Spinal cord (tissue), 10 donors: ENCODE data around the gene MAPK6. TPM values are rescaled to one million over a fixed set of nuclear protein-coding genes. Genes with fewer than 3 reads are reported as not detected.
"Not testable (repeated sequence)": the region's sequence is repeated elsewhere in the genome, so short reads cannot be mapped to it uniquely, and the experiment has no call there.

ENCODE experiments used
- DNase-seq, 6 donors: peaks; one replicate each; pipeline versions ENCODE4 v3.0.0 to v3.0.0-alpha.2; 2013 to 2015; ENCODE audit warnings: low spot score in 6 of 6, low read depth in 4 of 6
- H3K27ac ChIP-seq: one replicate; pipeline ENCODE4 v1.5.1; 2013; ENCODE audit warnings: low read depth, low read length, control low read depth
- H3K27me3 ChIP-seq: one replicate; pipeline ENCODE4 v1.6.1; 2013; ENCODE audit warnings: low read length; ENCODE audit not compliant: control insufficient read depth, insufficient read depth
- H3K36me3 ChIP-seq: one replicate; pipeline ENCODE4 v1.6.1; 2013; ENCODE audit warnings: low read length; ENCODE audit not compliant: control insufficient read depth, insufficient read depth
- H3K4me1 ChIP-seq: one replicate; pipeline ENCODE4 v1.6.1; 2013; ENCODE audit warnings: low read length; ENCODE audit not compliant: control insufficient read depth, insufficient read depth
- H3K4me3 ChIP-seq: one replicate; pipeline ENCODE4 v1.5.1; 2013; ENCODE audit warnings: low read depth, low read length, control low read depth
- H3K9me3 ChIP-seq: one replicate; pipeline ENCODE4 v1.6.1; 2013; ENCODE audit warnings: low read length; ENCODE audit not compliant: control insufficient read depth, insufficient read depth
- WGBS: methylation state at CpG from one replicate; pipeline ENCODE4 v1.1.5; 2013; ENCODE audit warnings: missing lambda C conversion rate; ENCODE audit not compliant: insufficient coverage; 5-methylcytosine and 5-hydroxymethylcytosine counted together
- polyA plus RNA-seq, 2 donors: library from polyadenylated mRNA; unstranded; fragments of 120-200 nt; gene quantifications; one replicate each; pipeline ENCODE4 v1.2.1, GENCODE V29; 2013; ENCODE audit not compliant: insufficient read length in 2 of 2
- total RNA-seq, 2 donors: library from RNA; depleted of rRNA in 1 of 2; stranded (reverse); fragments of 120-200 nt in 1 of 2; fragments of >200 nt in 1 of 2; gene quantifications; one replicate each; pipeline versions ENCODE4 v1.2.3 to v1.2.4, GENCODE V29; 2013 to 2014
- donor health status: healthy.

The MAPK6 gene
- total and polyA plus RNA-seq, 4 donors = 36.5 to 85.9 (median 64.3) TPM

DNA sequence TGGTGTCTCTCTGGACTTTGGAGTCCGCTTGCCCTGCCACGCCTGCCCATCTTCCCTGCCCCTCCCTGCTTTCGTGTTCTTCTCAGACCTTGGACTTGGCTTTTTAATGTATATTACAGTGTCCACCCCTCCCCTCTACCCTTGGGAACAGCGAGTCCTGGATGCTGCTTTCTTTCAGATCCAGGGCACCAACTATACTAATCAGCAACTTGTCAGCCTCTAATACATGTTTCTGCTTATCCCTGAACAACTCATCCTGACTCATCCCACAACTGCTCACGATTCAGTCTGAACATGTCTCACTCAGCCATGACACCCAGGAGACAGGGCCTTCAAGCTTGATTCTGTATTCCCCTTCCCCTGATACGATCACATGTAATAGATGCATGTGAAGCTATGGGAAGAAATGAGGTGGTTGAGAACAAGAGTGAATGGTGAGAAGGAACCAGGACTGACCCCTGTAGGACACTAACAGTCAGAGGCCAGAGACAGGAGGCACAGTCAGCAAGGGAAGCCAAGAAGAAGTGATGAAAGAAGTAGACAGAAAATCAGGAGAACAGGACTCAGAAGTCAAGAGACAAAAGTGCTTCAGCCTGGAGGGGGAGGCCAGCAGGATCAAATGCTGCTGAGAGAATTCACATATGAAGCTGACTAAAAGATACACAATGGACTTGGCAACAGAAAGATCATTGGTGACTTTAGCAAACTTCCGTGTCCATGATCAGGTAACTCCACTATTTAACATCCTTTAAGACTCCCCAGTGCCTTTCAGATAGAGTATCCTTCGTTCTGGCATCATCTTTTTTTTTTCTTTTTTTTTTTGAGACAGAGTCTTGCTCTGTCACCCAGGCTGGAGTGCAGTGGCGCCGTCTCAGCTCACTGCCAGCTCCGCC, 58.1 kb downstream of the MAPK6 start:
- H3K4me3 ChIP-seq = no peak overlapping the region
- H3K9me3 ChIP-seq = no peaks in the 10 kb centered on the region
- WGBS = 90% methylated on average over 8 of the region's 11 CpGs
- no peaks in the 10 kb centered on the region for H3K27me3 ChIP-seq
- DNase-seq = no peak
- no peak overlapping the region for H3K27ac ChIP-seq
- peaks cover 3% of the 10 kb centered on the region for H3K4me1 ChIP-seq
- H3K36me3 ChIP-seq = no peaks in the 10 kb centered on the region

DNA sequence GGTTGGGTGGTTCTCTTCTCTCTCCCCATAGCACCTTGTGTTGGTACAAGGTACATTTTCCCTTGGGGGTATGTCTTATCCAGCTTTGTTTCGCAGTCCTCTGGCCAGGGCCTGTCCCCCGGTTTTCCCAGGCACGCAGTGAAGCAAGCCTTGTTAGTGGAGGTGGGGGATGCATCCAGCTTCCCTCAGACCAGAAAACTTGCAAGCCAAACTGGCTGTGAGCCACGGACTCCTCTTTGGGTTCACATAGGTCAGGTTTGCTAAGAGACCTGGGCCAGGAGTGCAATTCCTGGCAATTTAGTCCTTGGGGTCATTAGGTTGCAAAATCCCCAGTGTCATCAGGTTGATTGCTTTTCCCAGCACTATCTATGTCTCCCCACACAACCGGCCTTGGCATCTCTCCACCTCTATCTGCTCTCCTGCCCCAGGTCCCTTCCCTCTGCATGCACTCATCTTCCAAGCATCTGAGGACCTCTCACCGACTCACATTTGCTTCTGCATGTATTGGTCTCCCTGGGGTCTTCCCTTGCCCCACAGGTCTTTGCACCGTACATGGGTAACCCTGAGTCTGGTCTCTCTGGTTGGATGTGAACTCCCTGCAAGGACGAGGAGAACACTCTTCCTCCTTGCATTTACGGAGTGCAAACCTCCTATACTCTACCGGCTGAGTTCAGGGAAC, 59.3 kb downstream of the MAPK6 start:
- H3K36me3 ChIP-seq = no peaks in the 10 kb centered on the region
- 91% methylated on average over 10 of the region's 10 CpGs for WGBS
- H3K9me3 ChIP-seq = no peaks in the 10 kb centered on the region
- no peak for DNase-seq
- H3K27ac ChIP-seq = no peak overlapping the region
- H3K27me3 ChIP-seq = no peaks in the 10 kb centered on the region
- H3K4me1 ChIP-seq = peaks cover 6% of the 10 kb centered on the region
- no peak overlapping the region for H3K4me3 ChIP-seq

DNA sequence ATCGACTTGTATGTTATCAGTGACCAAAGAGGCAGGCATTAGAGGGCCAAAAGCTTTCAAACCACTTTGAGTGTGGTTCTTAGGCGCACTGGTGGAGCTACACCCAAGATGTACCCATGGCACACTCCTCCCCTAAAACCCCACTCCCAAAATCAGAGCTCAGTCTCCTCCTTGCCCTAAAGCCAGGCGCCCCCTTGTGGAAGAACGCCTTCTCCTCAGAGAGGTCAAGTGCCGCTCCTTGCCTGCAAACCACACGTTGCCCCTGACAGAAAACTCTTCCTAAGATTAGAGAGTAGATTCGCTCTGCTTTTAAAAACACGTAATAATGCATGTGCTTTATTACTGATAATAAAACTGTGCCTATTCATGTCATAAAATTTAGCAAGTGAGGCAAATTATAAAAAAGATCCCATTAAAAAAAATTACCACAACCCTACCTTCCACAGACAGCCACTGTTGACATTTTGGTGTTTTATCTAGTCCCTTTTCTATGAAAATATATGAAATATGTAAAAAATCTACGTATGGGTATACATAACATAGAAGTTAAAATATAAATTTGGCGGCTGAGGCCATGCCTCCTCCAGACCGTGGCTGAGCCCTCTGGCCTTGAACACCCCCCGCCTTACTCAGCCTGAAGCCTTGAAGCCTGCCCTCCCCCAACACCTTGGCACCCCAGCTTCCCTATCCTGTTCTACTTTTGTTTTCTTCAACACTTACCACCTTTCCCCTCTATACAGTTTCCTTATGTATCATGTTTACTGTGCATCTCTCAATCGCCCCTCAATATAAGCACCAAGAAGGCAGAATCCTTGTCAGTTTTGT, 60.1 kb downstream of the MAPK6 start:
- no peak overlapping the region for H3K4me3 ChIP-seq
- peaks cover 6% of the 10 kb centered on the region for H3K4me1 ChIP-seq
- H3K27me3 ChIP-seq = no peaks in the 10 kb centered on the region
- no peaks in the 10 kb centered on the region for H3K9me3 ChIP-seq
- WGBS = 61% methylated on average over 7 of the region's 13 CpGs
- H3K27ac ChIP-seq = no peak overlapping the region
- no peaks in the 10 kb centered on the region for H3K36me3 ChIP-seq
- DNase-seq = peak in 4 of 6 donors; percentile 36 to 75 (median 52)

DNA sequence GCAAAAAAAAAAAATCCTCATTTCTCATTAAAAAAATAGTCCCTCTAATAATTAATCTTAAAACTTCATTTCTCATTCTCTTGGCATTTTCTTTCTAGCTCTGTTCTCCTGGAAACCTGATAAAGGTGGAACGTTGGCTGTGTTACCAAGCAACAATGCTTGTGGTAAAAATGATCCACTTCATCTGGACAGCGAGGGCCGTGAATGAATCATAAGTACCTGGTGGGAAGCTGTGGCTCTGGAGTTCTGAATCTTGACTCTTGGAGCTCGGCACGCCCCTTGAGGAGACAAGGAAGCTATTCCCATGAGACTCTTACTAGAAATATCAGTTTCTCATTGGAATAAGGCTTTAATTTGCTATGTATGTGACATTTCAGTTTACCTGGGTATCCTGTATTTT, 61.0 kb downstream of the MAPK6 start:
- Histone ChIP-seq H3K27me3 (no peaks in the 10 kb centered on the region), H3K4me1 (peaks cover 6% of the 10 kb centered on the region), H3K36me3 (no peaks in the 10 kb centered on the region), H3K27ac (no peak overlapping the region), H3K4me3 (no peak overlapping the region), H3K9me3 (no peaks in the 10 kb centered on the region)
- WGBS = 67% methylated on average over 3 of the region's 5 CpGs
- peak in 1 of 6 donors; percentile 32 for DNase-seq

DNA sequence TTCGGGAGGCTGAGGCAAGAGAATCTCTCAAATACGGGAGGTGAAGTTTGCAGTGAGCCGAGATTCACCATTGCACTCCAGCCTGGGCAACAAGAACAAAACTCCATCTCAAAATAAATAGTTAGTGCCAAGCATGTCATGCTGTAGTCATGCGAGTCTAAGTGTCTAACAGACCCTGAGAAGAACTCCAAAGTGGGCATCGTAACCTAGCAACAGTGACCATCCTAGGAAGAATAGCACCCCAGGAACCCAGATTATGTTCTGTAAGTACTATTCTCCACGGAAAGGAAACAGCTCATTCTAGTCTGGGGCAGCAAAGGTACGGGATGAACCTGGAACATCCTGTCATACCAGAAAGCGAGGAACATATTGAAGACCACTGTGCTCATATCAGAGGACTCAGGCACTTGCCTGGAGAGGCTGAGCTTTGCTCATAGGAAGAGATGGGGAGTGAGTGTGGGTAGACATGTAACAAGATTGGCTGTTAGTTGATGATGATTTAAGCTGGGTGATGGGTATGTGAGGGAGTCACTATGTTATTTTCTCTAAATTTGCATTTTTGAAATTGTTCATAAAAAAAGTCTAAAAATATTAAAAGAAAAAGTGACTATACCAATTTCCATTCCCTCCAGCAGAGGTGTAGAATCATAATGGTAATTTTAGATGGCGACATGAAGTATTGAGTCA, 61.8 kb downstream of the MAPK6 start:
- no peaks in the 10 kb centered on the region for H3K27me3 ChIP-seq
- 49% methylated on average over 5 of the region's 9 CpGs for WGBS
- peaks cover 6% of the 10 kb centered on the region for H3K4me1 ChIP-seq
- DNase-seq = peak in 2 of 6 donors; percentile 14 to 65
- no peak overlapping the region for H3K27ac ChIP-seq
- no peaks in the 10 kb centered on the region for H3K36me3 ChIP-seq
- H3K4me3 ChIP-seq = no peak overlapping the region
- H3K9me3 ChIP-seq = no peaks in the 10 kb centered on the region

DNA sequence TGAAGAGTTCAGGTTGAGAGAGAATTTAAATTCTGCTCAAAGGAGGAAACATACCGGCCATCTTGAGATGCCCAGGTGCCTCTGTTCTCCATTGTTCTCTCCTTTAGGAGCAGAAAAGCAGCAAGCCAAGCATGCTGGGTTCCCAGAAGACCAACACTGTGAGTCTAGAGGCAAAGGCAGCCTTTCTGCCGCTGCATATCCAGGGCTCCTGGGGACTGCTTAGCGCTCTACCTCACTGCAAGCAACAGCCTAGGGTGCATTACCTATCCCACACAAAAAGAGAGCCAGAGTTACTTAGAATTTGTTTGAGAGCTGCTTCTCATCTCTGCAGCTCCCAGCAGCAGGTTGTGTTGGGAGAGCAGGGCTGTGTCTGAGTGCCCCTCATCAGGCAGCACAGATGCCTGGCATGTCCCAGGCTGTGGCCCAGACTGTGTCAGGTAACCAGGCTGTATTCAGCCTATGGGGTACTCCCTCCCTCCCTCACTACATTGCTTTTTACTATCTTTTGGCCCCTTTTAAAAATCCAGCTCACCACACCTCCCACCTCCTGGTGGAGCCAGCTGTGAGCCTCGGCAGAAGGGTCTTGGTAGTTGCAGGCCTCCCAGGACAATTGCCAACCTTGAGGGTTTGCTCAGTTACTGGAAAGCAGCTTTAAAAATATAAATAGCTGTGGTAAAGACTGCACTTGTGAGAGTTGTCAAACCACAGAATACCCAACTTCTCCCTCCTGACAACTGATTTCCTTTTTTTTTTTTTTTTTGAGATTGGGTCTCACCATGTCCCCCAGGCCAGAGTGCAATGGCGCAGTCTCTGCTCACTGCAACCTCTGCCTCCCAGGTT, 63.4 kb downstream of the MAPK6 start:
- no peak overlapping the region for H3K4me3 ChIP-seq
- 75% methylated on average over 2 of the region's 5 CpGs for WGBS
- no peak overlapping the region for H3K27ac ChIP-seq
- H3K36me3 ChIP-seq = no peaks in the 10 kb centered on the region
- H3K4me1 ChIP-seq = peaks cover 6% of the 10 kb centered on the region
- no peak for DNase-seq
- no peaks in the 10 kb centered on the region for H3K27me3 ChIP-seq
- no peaks in the 10 kb centered on the region for H3K9me3 ChIP-seq

DNA sequence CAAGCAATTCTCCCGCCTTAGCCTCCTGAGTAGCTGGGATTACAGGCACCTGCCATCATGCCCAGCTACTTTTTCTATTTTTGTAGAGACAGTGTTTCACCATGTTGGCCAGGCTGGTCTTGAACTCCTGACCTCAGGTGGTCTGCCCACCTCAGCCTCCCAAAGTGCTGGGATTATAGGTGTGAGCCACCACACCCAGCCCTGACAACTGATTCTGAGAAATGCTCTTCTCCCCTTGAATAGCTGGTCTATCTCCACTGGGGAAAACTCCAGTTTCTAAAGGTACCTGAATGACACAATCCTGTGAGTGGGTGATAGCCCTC, 64.0 kb downstream of the MAPK6 start:
- not testable (repeated sequence) for H3K27ac ChIP-seq, H3K9me3 ChIP-seq, H3K36me3 ChIP-seq, H3K4me3 ChIP-seq, H3K27me3 ChIP-seq, H3K4me1 ChIP-seq, DNase-seq
- WGBS = 100% methylated on average over 1 of the region's 1 CpG

DNA sequence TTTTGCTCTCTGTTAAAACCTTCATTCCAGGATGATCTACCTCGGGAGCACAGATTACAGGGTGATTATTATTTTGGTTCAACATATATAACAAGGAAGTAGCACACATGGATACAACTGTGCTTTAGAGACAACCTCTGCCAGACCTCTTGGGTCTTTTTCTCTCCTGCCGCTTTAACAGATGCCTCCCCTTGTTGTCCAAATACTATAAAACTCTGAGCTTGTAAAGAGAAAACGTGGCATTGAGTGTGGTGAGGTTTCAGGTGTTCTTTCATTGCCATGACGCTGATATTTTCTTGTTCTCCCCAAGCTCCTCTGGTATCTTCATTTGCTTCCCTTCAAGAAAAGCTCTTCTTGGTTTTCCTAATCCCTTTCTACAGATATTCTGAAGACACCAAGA, 64.6 kb downstream of the MAPK6 start:
- H3K27ac ChIP-seq = no peak overlapping the region
- no peaks in the 10 kb centered on the region for H3K9me3 ChIP-seq
- no peak for DNase-seq
- WGBS = no CpG with 5 or more reads among the region's 4 CpGs
- H3K27me3 ChIP-seq = no peaks in the 10 kb centered on the region
- H3K4me1 ChIP-seq = peaks cover 6% of the 10 kb centered on the region
- H3K36me3 ChIP-seq = no peaks in the 10 kb centered on the region
- no peak overlapping the region for H3K4me3 ChIP-seq
